ENCODE measurements around the gene OPCML.

- TF ChIP-seq CTCF (IDR thresholded peaks at IDR 0.05; ENCODE audit: low read length) (no peak), EZH2 (IDR thresholded peaks at IDR 0.05; ENCODE audit: borderline replicate concordance, low read length) (no peak)
Observed at GRCh38 chr11:132848336-132848735, 684.0 kb downstream of the OPCML start.

Measured in OCI-LY1 (cell line).